ENCODE data around the gene SUN1. TPM values are rescaled to one million over a fixed set of nuclear protein-coding genes. Genes with fewer than 3 reads are reported as not detected.

Gene SUN1
- polyA plus RNA-seq, 3 donors, result 44.2 to 154 (median 51.5) TPM

DNA sequence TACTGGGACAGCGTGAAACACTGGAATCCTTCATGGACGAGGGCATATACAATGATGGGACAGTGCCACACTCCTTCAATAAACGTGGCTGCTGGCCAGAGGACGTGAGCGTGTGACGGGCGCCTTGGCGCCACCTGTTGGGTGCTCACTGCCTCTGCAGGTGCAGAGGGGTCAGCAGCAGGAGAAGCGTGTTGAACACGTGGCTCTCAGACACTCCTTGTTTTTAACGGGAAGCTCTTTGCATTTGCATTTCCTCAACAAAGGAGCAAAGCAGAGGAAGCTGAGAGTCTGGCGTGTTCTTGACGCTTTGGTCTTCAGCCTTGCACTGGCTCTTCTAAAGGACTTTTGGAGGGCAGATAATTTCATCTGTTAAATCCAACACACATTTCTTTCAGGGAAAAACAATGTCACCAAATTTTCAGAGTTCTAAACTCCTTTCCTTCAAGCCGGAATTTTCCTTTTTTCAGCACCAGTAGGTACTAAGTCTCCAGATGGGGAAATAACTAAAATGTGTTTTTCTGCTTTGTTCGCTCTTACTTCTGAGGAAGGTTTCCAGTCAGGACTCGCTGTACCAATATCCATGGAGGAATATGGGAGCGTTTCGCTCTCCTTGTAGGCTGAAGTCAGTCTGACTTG, 41.2 kb downstream of the SUN1 start:
- H3K79me2 ChIP-seq (ENCODE audit: insufficient read depth, low read length), result peaks cover 17% of the 10 kb centered on the region
- H3K27me3 ChIP-seq (ENCODE audit: control insufficient read depth in 2 of 2, insufficient read depth in 2 of 2, low read length in 2 of 2), result no peaks in the 10 kb centered on the region
- peaks cover 26 to 36% of the 10 kb centered on the region in 2 donors for H3K4me1 ChIP-seq (ENCODE audit: control insufficient read depth in 1 of 2, insufficient read depth in 2 of 2, low read length in 2 of 2)
- H4K20me1 ChIP-seq (ENCODE audit: insufficient read depth, low read length), result peaks cover 14% of the 10 kb centered on the region
- 7% methylated on average over 12 of the region's 18 CpGs for WGBS (ENCODE audit: insufficient coverage)
- peak overlapping the region in 1 of 3 experiments; percentile 31 for H3K4me3 ChIP-seq (replicated peaks in 1 of 3; ENCODE audit: low read depth in 2 of 3, low read length in 3 of 3)
- peaks cover 29 to 58% of the 10 kb centered on the region in 2 donors for H3K36me3 Mint-ChIP-seq
- H3K27ac Mint-ChIP-seq, result peak overlapping the region; percentile 81 to 89 (median 87)
- peak; percentile 85 to 89 (median 88) for DNase-seq
- H3K27me3 Mint-ChIP-seq (ENCODE audit: low read depth in 3 of 3), result peaks cover 0 to 3% (median 3%) of the 10 kb centered on the region in 3 donors
- peaks cover 0 to 3% (median 2%) of the 10 kb centered on the region in 7 donors for H3K9me3 Mint-ChIP-seq
- peak overlapping the region; percentile 13 for H2AFZ ChIP-seq (ENCODE audit: insufficient read depth, low read depth, low read length, poor library complexity, severe bottlenecking)
- TF ChIP-seq, protein P1, sequence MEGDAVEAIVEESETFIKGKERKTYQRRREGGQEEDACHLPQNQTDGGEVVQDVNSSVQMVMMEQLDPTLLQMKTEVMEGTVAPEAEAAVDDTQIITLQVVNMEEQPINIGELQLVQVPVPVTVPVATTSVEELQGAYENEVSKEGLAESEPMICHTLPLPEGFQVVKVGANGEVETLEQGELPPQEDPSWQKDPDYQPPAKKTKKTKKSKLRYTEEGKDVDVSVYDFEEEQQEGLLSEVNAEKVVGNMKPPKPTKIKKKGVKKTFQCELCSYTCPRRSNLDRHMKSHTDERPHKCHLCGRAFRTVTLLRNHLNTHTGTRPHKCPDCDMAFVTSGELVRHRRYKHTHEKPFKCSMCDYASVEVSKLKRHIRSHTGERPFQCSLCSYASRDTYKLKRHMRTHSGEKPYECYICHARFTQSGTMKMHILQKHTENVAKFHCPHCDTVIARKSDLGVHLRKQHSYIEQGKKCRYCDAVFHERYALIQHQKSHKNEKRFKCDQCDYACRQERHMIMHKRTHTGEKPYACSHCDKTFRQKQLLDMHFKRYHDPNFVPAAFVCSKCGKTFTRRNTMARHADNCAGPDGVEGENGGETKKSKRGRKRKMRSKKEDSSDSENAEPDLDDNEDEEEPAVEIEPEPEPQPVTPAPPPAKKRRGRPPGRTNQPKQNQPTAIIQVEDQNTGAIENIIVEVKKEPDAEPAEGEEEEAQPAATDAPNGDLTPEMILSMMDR (IDR thresholded peaks at IDR 0.05), result peak; percentile 90
- H3K4me2 ChIP-seq (replicated peaks; ENCODE audit: extremely low read depth, low read length, poor library complexity, severe bottlenecking), result peak overlapping the region; percentile 21
- peaks cover 18% of the 10 kb centered on the region for H3K4me1 Mint-ChIP-seq
- no peaks in the 10 kb centered on the region for H3K9me3 ChIP-seq (replicated peaks in 1 of 2; ENCODE audit: control insufficient read depth in 1 of 2, insufficient read depth in 1 of 2, low read length in 2 of 2)
- H3K4me3 Mint-ChIP-seq, result no peak overlapping the region
- H3K36me3 ChIP-seq (replicated peaks in 1 of 2; ENCODE audit: control insufficient read depth in 1 of 2, insufficient read depth in 2 of 2, low read length in 2 of 2), result peaks cover 26 to 41% of the 10 kb centered on the region in 2 donors
- H3K27ac ChIP-seq (ENCODE audit: low read depth in 1 of 2, low read length in 2 of 2), result peak overlapping the region in 1 of 2 donors; percentile 55
- intact Hi-C loops (cut with micrococcal nuclease), result loop anchor here (1.0 to 10.0 kb wide), 7 partner anchors 56 to 551 kb away; partner anchors contain the start of gene ZFAND2A (in 1 of the 2)
- H3K9ac ChIP-seq (ENCODE audit: insufficient read depth, low read length, poor library complexity, severe bottlenecking), result no peak overlapping the region

DNA sequence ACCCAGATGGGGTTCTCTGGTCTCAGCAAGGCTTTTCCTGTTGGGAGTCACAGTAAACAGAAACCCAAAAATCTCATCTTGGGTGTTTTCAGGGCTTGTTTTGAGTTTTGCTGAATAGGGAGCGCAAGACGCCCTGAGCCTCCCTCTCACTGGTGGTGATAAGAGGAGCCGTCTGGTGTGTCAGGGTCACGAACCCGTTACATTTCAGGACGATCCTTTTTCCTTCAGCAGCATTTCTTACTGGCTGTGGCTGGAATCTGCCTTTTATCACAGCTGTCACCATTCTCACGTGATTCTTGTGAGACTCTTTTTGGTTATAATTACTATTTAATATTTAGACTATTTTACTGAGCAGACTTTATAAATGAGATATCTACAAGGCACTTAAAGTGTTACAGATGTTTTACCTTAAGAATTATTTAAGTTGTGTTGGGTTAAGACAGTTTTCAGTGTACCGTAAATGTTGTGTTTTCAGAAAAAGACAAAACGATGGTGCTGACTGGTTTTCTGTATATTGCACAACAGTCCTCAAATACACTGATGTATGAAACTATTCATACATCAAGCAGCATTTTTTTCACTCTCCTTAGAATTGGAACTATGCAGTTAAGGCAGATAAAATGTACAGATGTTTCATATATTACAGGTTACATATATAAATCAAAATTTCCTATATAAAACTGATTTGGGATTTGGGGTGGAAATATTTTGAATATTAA, 41.9 kb downstream of the SUN1 start:
- peak overlapping the region in 6 of 7 donors; percentile 81 to 89 (median 87) for H3K27ac Mint-ChIP-seq

More for the DNA sequence above, 41.9 kb downstream of the SUN1 start:
- peaks cover 0 to 3% (median 3%) of the 10 kb centered on the region in 3 donors for H3K27me3 Mint-ChIP-seq (ENCODE audit: low read depth in 3 of 3)
- H2AFZ ChIP-seq (ENCODE audit: insufficient read depth, low read depth, low read length, poor library complexity, severe bottlenecking), result no peak overlapping the region
- H3K27ac ChIP-seq (ENCODE audit: low read depth in 1 of 2, low read length in 2 of 2), result peak overlapping the region in 1 of 2 donors; percentile 55
- intact Hi-C loops (cut with micrococcal nuclease), result loop anchor here (5.0 to 10.0 kb wide), 5 partner anchors 57 to 552 kb away; partner anchors contain the start of gene ZFAND2A (in 1 of the 2)
- WGBS (ENCODE audit: insufficient coverage), result 100% methylated on average over 1 of the region's 9 CpGs
- no peak for DNase-seq
- peaks cover 28 to 58% of the 10 kb centered on the region in 2 donors for H3K36me3 Mint-ChIP-seq
- H3K9me3 Mint-ChIP-seq, result peaks cover 0 to 3% (median 2%) of the 10 kb centered on the region in 7 donors
- no peaks in the 10 kb centered on the region for H3K9me3 ChIP-seq (replicated peaks in 1 of 2; ENCODE audit: control insufficient read depth in 1 of 2, insufficient read depth in 1 of 2, low read length in 2 of 2)
- no peak overlapping the region for H3K9ac ChIP-seq (ENCODE audit: insufficient read depth, low read length, poor library complexity, severe bottlenecking)
- H3K27me3 ChIP-seq (ENCODE audit: control insufficient read depth in 2 of 2, insufficient read depth in 2 of 2, low read length in 2 of 2), result no peaks in the 10 kb centered on the region
- peaks cover 24% of the 10 kb centered on the region for H3K79me2 ChIP-seq (ENCODE audit: insufficient read depth, low read length)
- peaks cover 23 to 41% of the 10 kb centered on the region in 2 donors for H3K36me3 ChIP-seq (replicated peaks in 1 of 2; ENCODE audit: control insufficient read depth in 1 of 2, insufficient read depth in 2 of 2, low read length in 2 of 2)
- peaks cover 30 to 43% of the 10 kb centered on the region in 2 donors for H3K4me1 ChIP-seq (ENCODE audit: control insufficient read depth in 1 of 2, insufficient read depth in 2 of 2, low read length in 2 of 2)
- peak overlapping the region in 1 of 3 experiments; percentile 31 for H3K4me3 ChIP-seq (replicated peaks in 1 of 3; ENCODE audit: low read depth in 2 of 3, low read length in 3 of 3)
- TF ChIP-seq, protein P1 (IDR thresholded peaks at IDR 0.05), result no peak
- peaks cover 21% of the 10 kb centered on the region for H4K20me1 ChIP-seq (ENCODE audit: insufficient read depth, low read length)
- H3K4me2 ChIP-seq (replicated peaks; ENCODE audit: extremely low read depth, low read length, poor library complexity, severe bottlenecking), result peak overlapping the region; percentile 21
- H3K4me1 Mint-ChIP-seq, result peaks cover 22% of the 10 kb centered on the region
- no peak overlapping the region for H3K4me3 Mint-ChIP-seq
